Kidney (tissue), 14 donors: ENCODE data around the gene CBFA2T3. TPM values are rescaled to one million over a fixed set of nuclear protein-coding genes. Genes with fewer than 3 reads are reported as not detected.

ENCODE experiments used
- DNase-seq, 5 donors: peaks; one replicate each; pipeline ENCODE4 v3.0.0-alpha.2; 2013 to 2020
- FAIRE-seq: peaks from 2 replicates; lab custom pipeline; 2012; peaks lifted over from hg19 to GRCh38; lab: Jason Lieb, UNC
- H3K27ac ChIP-seq, 2 donors: one replicate each; pipeline ENCODE4 v1.7.0; 2013; ENCODE audit warnings: low read depth in 2 of 2, low read length in 2 of 2, inconsistent platforms in 1 of 2
- H3K27me3 ChIP-seq: one replicate; pipeline ENCODE4 v1.7.1; 2013; ENCODE audit warnings: low read length, inconsistent platforms; ENCODE audit not compliant: control insufficient read depth, insufficient read depth
- H3K36me3 ChIP-seq, 3 donors: one replicate each; pipeline versions ENCODE4 v1.7.0 to v1.7.1; 2013; ENCODE audit warnings: low read length in 3 of 3, control low read depth in 1 of 3, inconsistent platforms in 1 of 3; ENCODE audit not compliant: insufficient read depth in 3 of 3, control insufficient read depth in 2 of 3
- H3K4me1 ChIP-seq, 3 donors: one replicate each; pipeline versions ENCODE4 v1.7.0 to v1.7.1; 2013; ENCODE audit warnings: low read length in 3 of 3, inconsistent platforms in 1 of 3, low read depth in 1 of 3; ENCODE audit not compliant: control insufficient read depth in 2 of 3, insufficient read depth in 2 of 3
- H3K4me3 ChIP-seq, 3 donors: one replicate each; pipeline versions ENCODE4 v1.7.0 to v1.8.1; 2013; ENCODE audit warnings: low read length in 3 of 3, control low read depth in 1 of 3, inconsistent platforms in 1 of 3
- H3K9ac ChIP-seq, 3 donors: one replicate each; pipeline versions ENCODE4 v1.7.0 to v1.7.1; 2013; ENCODE audit warnings: low read length in 3 of 3, control low read depth in 1 of 3, inconsistent platforms in 1 of 3
- H3K9me3 ChIP-seq, 3 donors: one replicate each; pipeline versions ENCODE4 v1.7.0 to v1.7.1; 2013; ENCODE audit warnings: low read length in 3 of 3, control low read depth in 1 of 3, inconsistent platforms in 1 of 3; ENCODE audit not compliant: control insufficient read depth in 2 of 3, insufficient read depth in 1 of 3
- intact Hi-C: fragments of 100-400 bp; cut with DNase I; formaldehyde crosslinking; loops from one replicate; pipeline ENCODE4 v1.11.1; 2022
- polyA plus RNA-seq: library from polyadenylated mRNA; stranded (reverse); fragments of 350-450 nt; fragmentation: Illumina TruSeq; extraction: RNeasy Lipid Tissue Mini Kit (QIAGEN cat#74804); gene quantifications from one replicate; pipeline ENCODE4 v1.2.3, GENCODE V29; 2014; ENCODE audit warnings: low read depth, low replicate concordance; ENCODE audit not compliant: insufficient read depth
- total RNA-seq: library from RNA; stranded (reverse); fragmentation: NEBNext Ultra II Directional; extraction: Animal tissue kit (Norgen Biotek cat#: 25700); gene quantifications from one replicate; pipeline ENCODE4 v1.2.1, GENCODE V29; 2021
- TF ChIP-seq, protein P1 (sequence below): IDR thresholded peaks from 3 replicates; pipeline ENCODE4 v1.5.1; 2012; ENCODE audit warnings: mild to moderate bottlenecking, moderate library complexity, borderline replicate concordance; ENCODE audit not compliant: insufficient read depth; ENCODE audit errors: extremely low read depth
- donor health status: control.
- donor health status: control.
- donor health status: control.
- donor health status: control.
- donor health status: control.
- donor health status: DM: yes; HTN: yes; CAD: no.
- donor health status: Normal renal cell carcinoma (clear cell type).

Gene CBFA2T3
- total and polyA plus RNA-seq, 2 donors from 2014 or later, result 0.75 to 8.0 TPM

DNA sequence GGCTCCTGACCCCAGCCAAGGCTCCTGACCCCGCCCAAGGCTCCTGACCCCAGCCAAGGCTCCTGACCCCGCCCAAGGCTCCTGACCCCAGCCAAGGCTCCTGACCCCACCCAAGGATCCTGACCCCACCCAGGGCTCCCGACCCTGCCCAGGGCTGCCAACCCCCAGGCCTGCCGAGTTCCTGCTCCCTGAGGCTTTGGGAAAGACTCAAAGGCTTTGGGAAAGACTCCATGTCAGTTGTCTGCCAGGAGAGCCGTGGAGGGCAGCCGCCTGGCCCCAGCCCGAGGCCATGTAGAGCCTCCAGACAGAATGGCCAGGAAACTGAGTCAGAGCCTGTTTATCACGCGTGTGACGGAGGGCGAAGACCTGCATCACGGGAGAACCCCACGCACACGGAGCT lies 21.1 kb downstream of the CBFA2T3 start:
- no peaks in the 10 kb centered on the region for H3K27me3 ChIP-seq
- H3K36me3 ChIP-seq, result no peaks in the 10 kb centered on the region
- DNase-seq, result no peak
- H3K27ac ChIP-seq, result no peak overlapping the region
- FAIRE-seq, result no peak
- intact Hi-C loops, result no loop called here
- no peaks in the 10 kb centered on the region for H3K4me1 ChIP-seq
- no peaks in the 10 kb centered on the region for H3K9me3 ChIP-seq
- no peak overlapping the region for H3K4me3 ChIP-seq
- TF ChIP-seq, protein P1, sequence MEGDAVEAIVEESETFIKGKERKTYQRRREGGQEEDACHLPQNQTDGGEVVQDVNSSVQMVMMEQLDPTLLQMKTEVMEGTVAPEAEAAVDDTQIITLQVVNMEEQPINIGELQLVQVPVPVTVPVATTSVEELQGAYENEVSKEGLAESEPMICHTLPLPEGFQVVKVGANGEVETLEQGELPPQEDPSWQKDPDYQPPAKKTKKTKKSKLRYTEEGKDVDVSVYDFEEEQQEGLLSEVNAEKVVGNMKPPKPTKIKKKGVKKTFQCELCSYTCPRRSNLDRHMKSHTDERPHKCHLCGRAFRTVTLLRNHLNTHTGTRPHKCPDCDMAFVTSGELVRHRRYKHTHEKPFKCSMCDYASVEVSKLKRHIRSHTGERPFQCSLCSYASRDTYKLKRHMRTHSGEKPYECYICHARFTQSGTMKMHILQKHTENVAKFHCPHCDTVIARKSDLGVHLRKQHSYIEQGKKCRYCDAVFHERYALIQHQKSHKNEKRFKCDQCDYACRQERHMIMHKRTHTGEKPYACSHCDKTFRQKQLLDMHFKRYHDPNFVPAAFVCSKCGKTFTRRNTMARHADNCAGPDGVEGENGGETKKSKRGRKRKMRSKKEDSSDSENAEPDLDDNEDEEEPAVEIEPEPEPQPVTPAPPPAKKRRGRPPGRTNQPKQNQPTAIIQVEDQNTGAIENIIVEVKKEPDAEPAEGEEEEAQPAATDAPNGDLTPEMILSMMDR, result no peak
- no peak overlapping the region for H3K9ac ChIP-seq

DNA sequence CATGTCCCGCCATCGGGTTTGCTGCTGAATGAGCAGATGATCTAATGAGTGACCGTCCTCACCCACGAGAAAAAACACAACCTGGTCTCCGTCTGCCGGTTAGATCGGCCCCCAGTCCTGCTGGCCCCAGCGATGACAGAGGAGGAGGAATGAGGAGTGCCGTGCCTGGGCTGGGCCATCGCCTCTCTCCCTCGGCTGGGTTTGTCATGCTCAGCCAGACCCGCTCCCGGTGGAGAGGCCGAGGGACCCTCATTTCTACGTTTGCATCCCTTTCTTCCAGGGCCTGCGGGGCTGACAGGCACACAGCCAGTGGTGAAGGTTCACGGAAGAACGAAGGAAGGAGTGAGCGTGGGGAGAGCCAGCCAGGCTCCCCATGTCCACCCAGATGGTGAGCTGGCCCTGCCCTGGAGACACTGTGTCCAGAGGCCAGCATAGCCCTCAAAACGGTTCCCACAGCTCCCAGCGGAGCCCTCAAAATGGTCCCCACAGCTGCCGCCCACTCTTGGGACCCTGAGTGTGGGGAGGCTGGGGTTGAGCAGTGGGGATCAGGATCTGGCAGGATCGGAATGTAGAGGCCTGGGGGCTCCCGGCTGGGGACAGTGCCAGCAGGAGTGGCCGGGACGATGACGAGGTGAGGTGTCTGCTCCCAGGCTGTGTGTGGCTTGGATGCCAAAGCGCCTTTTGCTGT lies 23.9 kb downstream of the CBFA2T3 start:
- FAIRE-seq (no peak), DNase-seq (no peak)
- Histone ChIP-seq H3K9ac (no peak overlapping the region), H3K27me3 (no peaks in the 10 kb centered on the region), H3K4me3 (no peak overlapping the region), H3K4me1 (no peaks in the 10 kb centered on the region), H3K27ac (no peak overlapping the region), H3K36me3 (no peaks in the 10 kb centered on the region), H3K9me3 (no peaks in the 10 kb centered on the region)
- intact Hi-C loops, result no loop called here
- TF ChIP-seq, protein P1, result no peak

- no peak for FAIRE-seq
- no peaks in the 10 kb centered on the region for H3K9me3 ChIP-seq
- no peaks in the 10 kb centered on the region for H3K4me1 ChIP-seq
- H3K27me3 ChIP-seq, result no peaks in the 10 kb centered on the region
- H3K9ac ChIP-seq, result no peak overlapping the region
- TF ChIP-seq, protein P1, result no peak
- H3K4me3 ChIP-seq, result no peak overlapping the region
- intact Hi-C loops, result no loop called here
- no peak for DNase-seq
- no peaks in the 10 kb centered on the region for H3K36me3 ChIP-seq
- H3K27ac ChIP-seq, result no peak overlapping the region
These were observed 25.0 kb downstream of the CBFA2T3 start for GRCh38 chr16:88951989-88952388.

GRCh38 chr16:88951501-88951900 lies 25.5 kb downstream of the CBFA2T3 start:
- no peaks in the 10 kb centered on the region for H3K27me3 ChIP-seq
- H3K4me3 ChIP-seq, result no peak overlapping the region
- FAIRE-seq (no peak), DNase-seq (no peak)
- no peaks in the 10 kb centered on the region for H3K36me3 ChIP-seq
- H3K9ac ChIP-seq, result no peak overlapping the region
- intact Hi-C loops, result no loop called here
- TF ChIP-seq, protein P1, result no peak
- no peaks in the 10 kb centered on the region for H3K9me3 ChIP-seq
- no peak overlapping the region for H3K27ac ChIP-seq
- H3K4me1 ChIP-seq, result no peaks in the 10 kb centered on the region
